HG02852 (cell line): Measurements from ENCODE around the gene CCL17.

Experiments used
- ATAC-seq: cut with Tn5 transposase; IDR thresholded peaks from one replicate; pipeline ENCODE4 v1.9.1; 2021; ENCODE audit warnings: mild to moderate bottlenecking, moderate library complexity; ENCODE audit not compliant: unreplicated experiment

Gene CCL17

GRCh38 chr16:57377080-57377841 lies 27.3 kb upstream of the CCL17 start:
- peak; percentile 82 for ATAC-seq

DNA sequence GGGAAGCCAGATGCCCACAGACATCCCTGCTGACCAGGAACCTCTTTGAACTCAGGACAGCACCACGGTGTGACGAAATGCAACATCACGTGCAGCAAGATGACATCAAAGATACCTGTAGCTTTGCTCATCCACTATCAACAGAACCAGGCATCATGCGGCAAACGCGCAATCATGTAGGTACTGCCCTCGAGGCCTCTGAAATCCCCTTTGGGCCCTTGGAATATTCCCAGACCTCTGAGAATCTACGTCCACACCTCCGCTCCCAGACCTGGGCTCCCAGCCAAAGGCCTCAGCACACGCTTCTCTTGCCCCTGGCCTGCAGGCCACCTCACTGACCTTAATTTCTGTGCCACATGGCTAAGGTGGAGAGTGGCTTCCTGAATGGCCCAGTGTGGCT lies 25.0 kb upstream of the CCL17 start:
- ATAC-seq, result no peak

- no peak for ATAC-seq
Observed at GRCh38 chr16:57380671-57381462, 23.7 kb upstream of the CCL17 start.

- no peak for ATAC-seq
Observed at GRCh38 chr16:57381791-57382534, 22.6 kb upstream of the CCL17 start.

GRCh38 chr16:57382535-57383275 lies 21.9 kb upstream of the CCL17 start:
- no peak for ATAC-seq

DNA sequence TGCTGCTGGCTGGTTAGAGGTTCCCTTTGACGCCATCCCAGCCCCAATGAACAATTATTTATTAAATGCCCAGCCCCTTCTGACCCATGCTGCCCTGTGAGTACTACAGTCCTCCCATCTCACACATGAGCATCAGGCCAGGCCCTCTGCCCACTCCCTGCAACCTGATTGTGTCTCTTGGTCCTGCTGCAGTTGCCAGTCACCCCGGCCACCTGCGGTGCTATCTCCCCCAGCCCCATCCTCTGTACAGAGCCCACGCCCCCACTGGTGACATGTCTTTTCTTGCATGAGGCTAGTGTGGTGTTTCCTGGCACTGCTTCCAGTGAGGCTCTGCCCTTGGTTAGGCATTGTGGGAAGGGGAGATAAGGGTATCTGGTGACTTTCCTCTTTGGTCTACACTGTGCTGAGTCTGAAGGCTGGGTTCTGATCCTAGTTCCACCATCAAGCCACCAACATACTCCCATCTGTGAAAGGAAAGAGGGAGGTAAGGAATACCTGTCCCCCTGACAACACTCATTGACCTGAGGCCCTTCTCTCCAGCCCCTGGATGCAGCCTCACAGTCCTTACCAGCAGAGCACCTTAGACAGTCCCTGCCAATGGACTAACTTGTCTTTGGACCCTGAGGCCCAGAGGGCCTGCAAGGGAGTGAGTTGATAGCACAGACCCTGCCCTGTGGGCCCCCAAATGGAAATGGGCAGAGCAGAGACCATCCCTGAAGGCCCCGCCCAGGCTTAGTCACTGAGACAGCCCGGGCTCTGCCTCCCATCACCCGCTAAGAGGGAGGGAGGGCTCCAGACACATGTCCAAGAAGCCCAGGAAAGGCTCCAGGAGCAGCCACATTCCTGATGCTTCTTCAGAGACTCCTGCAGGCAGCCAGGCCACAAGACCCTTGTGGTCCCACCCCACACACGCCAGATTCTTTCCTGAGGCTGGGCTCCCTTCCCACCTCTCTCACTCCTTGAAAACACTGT lies 21.0 kb upstream of the CCL17 start:
- no peak for ATAC-seq

DNA sequence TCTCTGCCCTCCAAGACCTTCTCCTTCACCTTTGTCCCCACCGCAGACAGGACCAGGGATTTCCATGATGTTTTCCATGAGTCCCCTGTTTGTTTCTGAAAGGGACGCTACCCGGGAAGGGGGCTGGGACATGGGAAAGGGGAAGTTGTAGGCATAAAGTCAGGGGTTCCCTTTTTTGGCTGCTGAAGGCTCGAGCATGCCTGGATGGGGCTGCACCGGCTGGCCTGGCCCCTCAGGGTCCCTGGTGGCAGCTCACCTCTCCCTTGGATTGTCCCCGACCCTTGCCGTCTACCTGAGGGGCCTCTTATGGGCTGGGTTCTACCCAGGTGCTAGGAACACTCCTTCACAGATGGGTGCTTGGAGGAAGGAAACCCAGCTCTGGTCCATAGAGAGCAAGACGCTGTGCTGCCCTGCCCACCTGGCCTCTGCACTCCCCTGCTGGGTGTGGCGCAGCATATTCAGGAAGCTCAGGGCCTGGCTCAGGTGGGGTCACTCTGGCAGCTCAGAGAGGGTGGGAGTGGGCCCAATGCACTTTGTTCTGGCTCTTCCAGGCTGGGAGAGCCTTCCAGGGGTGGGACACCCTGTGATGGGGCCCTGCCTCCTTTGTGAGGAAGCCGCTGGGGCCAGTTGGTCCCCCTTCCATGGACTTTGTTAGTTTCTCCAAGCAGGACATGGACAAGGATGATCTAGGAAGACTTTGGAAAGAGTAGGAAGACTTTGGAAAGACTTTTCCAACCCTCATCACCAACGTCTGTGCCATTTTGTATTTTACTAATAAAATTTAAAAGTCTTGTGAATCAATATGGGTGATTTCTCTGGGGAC lies 20.1 kb upstream of the CCL17 start:
- no peak for ATAC-seq

GRCh38 chr16:57385083-57385482 lies 19.5 kb upstream of the CCL17 start:
- ATAC-seq, result no peak

- ATAC-seq, result no peak
Observed at GRCh38 chr16:57386381-57386951, 18.1 kb upstream of the CCL17 start.

- peak; percentile 53 for ATAC-seq
Observed at GRCh38 chr16:57387598-57388354, 16.8 kb upstream of the CCL17 start.

- ATAC-seq, result peak; percentile 70
Observed at GRCh38 chr16:57388359-57389086, 16.0 kb upstream of the CCL17 start.

DNA sequence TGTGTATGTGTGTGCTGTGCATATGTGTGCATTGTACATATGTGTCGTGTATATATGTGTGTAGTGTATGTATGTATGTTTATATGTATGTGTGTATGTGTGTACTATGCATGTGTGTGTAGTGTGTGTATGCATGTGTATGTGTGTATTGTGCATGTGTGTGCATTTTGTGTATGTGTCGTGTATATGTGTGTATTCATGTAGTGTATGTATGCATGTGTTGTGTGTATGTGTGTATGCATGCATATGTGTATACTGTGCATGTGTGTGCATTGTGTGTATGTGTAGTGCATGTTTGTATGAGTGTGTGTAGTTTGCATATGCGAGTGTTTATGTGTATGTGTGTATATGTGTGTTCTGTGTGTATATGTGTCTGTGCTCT lies 15.5 kb upstream of the CCL17 start:
- no peak for ATAC-seq

DNA sequence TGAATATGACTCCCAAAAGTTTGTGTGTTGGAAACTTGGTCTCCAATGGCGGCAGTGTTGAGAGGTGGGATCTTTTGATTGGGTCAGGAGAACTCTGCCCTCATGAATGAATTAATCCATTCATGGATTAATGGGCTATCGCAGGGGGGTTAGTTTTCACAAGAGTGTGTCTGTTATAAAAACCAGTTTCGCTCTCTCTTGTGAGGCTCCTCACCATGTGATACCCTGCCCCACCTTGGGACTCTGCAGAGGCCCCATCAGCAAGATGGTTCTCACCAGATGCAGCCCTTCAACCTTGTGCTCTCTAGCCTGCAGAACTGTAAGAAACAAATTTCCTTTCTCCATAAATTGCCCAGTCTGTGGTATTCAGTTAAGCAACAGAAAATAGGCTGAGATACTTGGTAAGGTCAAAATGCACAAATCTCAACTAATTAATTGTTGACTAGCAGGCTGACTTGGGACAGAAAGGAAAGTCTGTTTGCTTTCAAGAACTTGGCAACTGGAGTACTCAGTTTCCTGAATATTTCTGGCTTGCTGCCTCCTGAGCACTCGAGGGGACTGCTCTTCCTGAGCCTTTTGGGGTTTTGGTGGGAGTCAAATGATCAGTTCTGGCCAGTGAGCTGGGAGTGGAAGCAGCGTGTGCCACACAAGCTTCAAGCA lies 13.8 kb upstream of the CCL17 start:
- ATAC-seq, result no peak

GRCh38 chr16:57391300-57391699 lies 13.3 kb upstream of the CCL17 start:
- no peak for ATAC-seq

DNA sequence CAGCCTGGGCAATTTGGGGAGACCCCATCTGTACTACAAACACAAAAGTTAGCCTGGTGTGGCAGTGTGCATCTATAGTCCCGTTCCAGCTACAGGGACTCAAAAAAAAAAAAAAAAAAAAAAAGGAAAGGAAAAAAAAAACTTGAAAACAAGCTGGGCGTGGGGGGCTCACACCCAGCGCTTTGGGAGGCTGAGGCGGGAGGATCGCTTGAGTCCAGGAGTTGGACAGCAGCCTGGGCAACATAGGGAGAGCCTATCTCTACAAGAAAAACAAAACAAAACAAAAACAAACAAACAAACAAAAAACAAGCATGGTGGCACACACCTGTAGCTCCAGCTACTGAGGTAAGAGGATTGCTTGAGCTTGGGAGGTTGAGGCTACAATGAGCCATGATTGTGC lies 12.9 kb upstream of the CCL17 start:
- ATAC-seq, result no peak

GRCh38 chr16:57392694-57393093 lies 11.9 kb upstream of the CCL17 start:
- ATAC-seq, result no peak

GRCh38 chr16:57394444-57394843 lies 10.1 kb upstream of the CCL17 start:
- ATAC-seq, result no peak
